H1 (cell line): ENCODE results near the gene WFDC1. TPM values are rescaled to one million over a fixed set of nuclear protein-coding genes. Genes with fewer than 3 reads are reported as not detected.

Experiments used
- CTCF ChIA-PET: fragments of 300-600 bp; sonication (Branson Sonifier 250); formaldehyde crosslinking; loops from one replicate; lab custom pipeline; 2021; ENCODE audit not compliant: partially characterized antibody; lab: Charles Lee
- POLR2A ChIA-PET: fragments of 300-600 bp; sonication (Branson Sonifier 250); formaldehyde crosslinking; loops from one replicate; lab custom pipeline; 2021; ENCODE audit warnings: inconsistent platforms; ENCODE audit not compliant: partially characterized antibody; lab: Charles Lee
- DNase-seq, 2 experiments: peaks; one replicate each; pipeline versions ENCODE4 v3.0.0 to v3.0.0-alpha.2; 2010 to 2022; ENCODE audit warnings: low spot score in 2 of 2, low read depth in 1 of 2, mixed read lengths in 1 of 2
- FAIRE-seq: peaks from 2 replicates; lab custom pipeline; 2011; peaks lifted over from hg19 to GRCh38; lab: Jason Lieb, UNC
- H2AFZ ChIP-seq: 2 replicates; pipeline ENCODE4 v1.8.1; 2012; ENCODE audit warnings: low read length, inconsistent platforms
- H2AK5ac ChIP-seq: 2 replicates; pipeline ENCODE4 v1.6.1; 2013; ENCODE audit warnings: low read depth, low read length
- H2BK120ac ChIP-seq: replicated peaks from 2 replicates; pipeline ENCODE3; 2013; ENCODE audit warnings: low read depth, low read length, inconsistent platforms
- H2BK12ac ChIP-seq: 2 replicates; pipeline ENCODE4 v1.6.1; 2013; ENCODE audit warnings: low read depth, low read length
- H2BK15ac ChIP-seq: 2 replicates; pipeline ENCODE4 v1.6.1; 2013; ENCODE audit warnings: low read length
- H2BK20ac ChIP-seq: 2 replicates; pipeline ENCODE4 v1.6.1; 2013; ENCODE audit warnings: low read length
- H2BK5ac ChIP-seq: 2 replicates; pipeline ENCODE4 v1.6.1; 2013; ENCODE audit warnings: low read depth, low read length
- H3K14ac ChIP-seq: 2 replicates; pipeline ENCODE4 v1.6.1; 2013; ENCODE audit warnings: inconsistent platforms; ENCODE audit not compliant: insufficient read length
- H3K18ac ChIP-seq: 2 replicates; pipeline ENCODE4 v1.6.1; 2013; ENCODE audit warnings: low read length; ENCODE audit errors: extremely low read depth
- H3K23ac ChIP-seq: 2 replicates; pipeline ENCODE4 v1.6.1; 2013; ENCODE audit warnings: inconsistent platforms; ENCODE audit not compliant: insufficient read length
- H3K23me2 ChIP-seq: 2 replicates; pipeline ENCODE4 v1.6.1; 2013; ENCODE audit warnings: low read depth, low read length
- H3K27ac ChIP-seq: 2 replicates; pipeline ENCODE4 v1.6.1; 2011; ENCODE audit warnings: low read depth, low read length, inconsistent platforms
- H3K27me3 ChIP-seq, 4 experiments: replicated peaks in 1 of 4; 1 replicate in 1 of 4; 2 replicates in 3 of 4; pipeline versions ENCODE4 v1.6.1 to v1.8.1; 2011 to 2013; ENCODE audit warnings: low read length in 3 of 4, mild to moderate bottlenecking in 3 of 4, inconsistent platforms in 2 of 4, mixed read lengths in 2 of 4, moderate library complexity in 1 of 4; ENCODE audit not compliant: control insufficient read depth in 3 of 4, insufficient read depth in 3 of 4; ENCODE audit errors: extremely low read depth in 1 of 4
- H3K36me3 ChIP-seq, 4 experiments: 2 replicates each; pipeline versions ENCODE4 v1.6.1 to v1.8.1; 2011 to 2013; ENCODE audit warnings: mild to moderate bottlenecking in 4 of 4, low read length in 3 of 4, moderate library complexity in 2 of 4, control low read depth in 1 of 4, inconsistent platforms in 1 of 4; ENCODE audit not compliant: insufficient read depth in 4 of 4, control insufficient read depth in 2 of 4
- H3K4ac ChIP-seq: replicated peaks from 2 replicates; pipeline ENCODE3; 2013; ENCODE audit warnings: low read length, low read depth, mixed read lengths, inconsistent platforms; ENCODE audit not compliant: insufficient read length
- H3K4me1 ChIP-seq, 4 experiments: replicated peaks in 1 of 4; 1 replicate in 1 of 4; 2 replicates in 3 of 4; pipeline versions ENCODE4 v1.6.1 to v1.8.1; 2011 to 2013; ENCODE audit warnings: low read length in 3 of 4, inconsistent platforms in 2 of 4, mixed read lengths in 1 of 4; ENCODE audit not compliant: insufficient read depth in 4 of 4, control insufficient read depth in 3 of 4
- H3K4me2 ChIP-seq, 2 experiments: 2 replicates each; pipeline versions ENCODE4 v1.6.1 to v1.8.1; 2011 to 2013; ENCODE audit warnings: low read depth in 2 of 2, low read length in 2 of 2, control low read depth in 1 of 2, inconsistent platforms in 1 of 2, mild to moderate bottlenecking in 1 of 2; ENCODE audit not compliant: insufficient read depth in 1 of 2
- H3K4me3 ChIP-seq, 4 experiments: fragments of 200-600, 300-600 bp in 1 of 4; sonication (generic), shearing (Covaris generic), sonication (Bioruptor Twin) in 1 of 4; 2 replicates each; pipeline versions ENCODE4 v1.5.1 to v1.8.1; 2011 to 2016; ENCODE audit warnings: low read length in 4 of 4, low read depth in 3 of 4, control low read depth in 2 of 4, inconsistent platforms in 2 of 4, mild to moderate bottlenecking in 2 of 4, mixed read lengths in 1 of 4, moderate library complexity in 1 of 4; ENCODE audit not compliant: insufficient read depth in 2 of 4; ENCODE audit errors: extremely low read depth in 1 of 4
- H3K56ac ChIP-seq: replicated peaks from 2 replicates; pipeline ENCODE3; 2013; ENCODE audit warnings: low read depth, mild to moderate bottlenecking, mixed read lengths, low read length, inconsistent platforms; ENCODE audit not compliant: insufficient read length
- H3K79me1 ChIP-seq: 2 replicates; pipeline ENCODE4 v1.6.1; 2013; ENCODE audit warnings: low read depth, low read length, control low read depth
- H3K79me2 ChIP-seq, 2 experiments: 2 replicates each; pipeline versions ENCODE4 v1.6.1 to v1.8.1; 2012 to 2013; ENCODE audit warnings: low read length in 2 of 2, mild to moderate bottlenecking in 2 of 2, inconsistent platforms in 1 of 2; ENCODE audit not compliant: insufficient read depth in 2 of 2, control insufficient read depth in 1 of 2
- H3K9ac ChIP-seq, 4 experiments: replicated peaks in 1 of 4; 1 replicate in 1 of 4; 2 replicates in 3 of 4; pipeline versions ENCODE4 v1.6.1 to v1.8.1; 2011 to 2013; ENCODE audit warnings: low read depth in 3 of 4, low read length in 3 of 4, control low read depth in 2 of 4, mild to moderate bottlenecking in 2 of 4, moderate library complexity in 2 of 4, inconsistent platforms in 1 of 4; ENCODE audit errors: extremely low read depth in 1 of 4
- H3K9me3 ChIP-seq, 2 experiments: 2 replicates each; pipeline versions ENCODE4 v1.6.1 to v1.8.1; 2012 to 2013; ENCODE audit warnings: mild to moderate bottlenecking in 2 of 2, moderate library complexity in 2 of 2, control low read depth in 1 of 2, inconsistent platforms in 1 of 2, low read depth in 1 of 2, low read length in 1 of 2, mixed read lengths in 1 of 2; ENCODE audit not compliant: insufficient read depth in 2 of 2
- H4K20me1 ChIP-seq, 2 experiments: replicated peaks in 1 of 2; 2 replicates each; pipeline versions ENCODE3 to v1.8.1; 2011 to 2013; ENCODE audit warnings: inconsistent platforms in 2 of 2, low read length in 2 of 2, mild to moderate bottlenecking in 1 of 2; ENCODE audit not compliant: insufficient read depth in 2 of 2, control insufficient read depth in 1 of 2
- H4K5ac ChIP-seq: 2 replicates; pipeline ENCODE4 v1.6.1; 2013; ENCODE audit warnings: low read length, low read depth, mixed read lengths, inconsistent platforms; ENCODE audit not compliant: insufficient read length
- H4K8ac ChIP-seq: 2 replicates; pipeline ENCODE4 v1.8.0; 2013; ENCODE audit warnings: mild to moderate bottlenecking, moderate library complexity, low read length, inconsistent platforms; ENCODE audit not compliant: insufficient read depth; ENCODE audit errors: extremely low read depth
- H4K91ac ChIP-seq: replicated peaks from 2 replicates; pipeline ENCODE3; 2013; ENCODE audit warnings: low read length, mixed read lengths, inconsistent platforms; ENCODE audit not compliant: insufficient read length
- CTBP2 ChIP-seq: IDR thresholded peaks from 2 replicates; pipeline ENCODE4 v1.7.0; 2011; ENCODE audit warnings: borderline replicate concordance, mild to moderate bottlenecking, moderate library complexity, mixed read lengths, low read length; ENCODE audit not compliant: insufficient read depth, insufficient read length
- GABPA ChIP-seq: IDR thresholded peaks from 2 replicates; pipeline ENCODE4 v1.6.1; 2011; ENCODE audit warnings: mild to moderate bottlenecking, low read length, moderate library complexity, borderline replicate concordance; ENCODE audit not compliant: insufficient read depth
- HDAC2 ChIP-seq, 2 experiments: fragments of 300-600 bp in 1 of 2; sonication (generic) in 1 of 2; IDR thresholded peaks; 2 replicates each; pipeline ENCODE4 v1.6.1; 2011 to 2012; ENCODE audit warnings: low read depth in 2 of 2, low read length in 2 of 2, mild to moderate bottlenecking in 2 of 2, moderate library complexity in 2 of 2, borderline replicate concordance in 1 of 2, inconsistent platforms in 1 of 2
- KDM4A ChIP-seq: IDR thresholded peaks from one replicate; pipeline ENCODE4 v1.7.1; 2012; ENCODE audit warnings: low read depth, mild to moderate bottlenecking, moderate library complexity, low read length, inconsistent platforms; ENCODE audit not compliant: severe bottlenecking
- POLR2A ChIP-seq, 2 experiments: IDR thresholded peaks; 1 replicate in 1 of 2; 2 replicates in 1 of 2; pipeline ENCODE4 v1.6.1; 2011; ENCODE audit warnings: low read depth in 2 of 2, low read length in 2 of 2, mild to moderate bottlenecking in 2 of 2; ENCODE audit errors: control extremely low read depth in 1 of 2
- SIX5 ChIP-seq: IDR thresholded peaks from 2 replicates; pipeline ENCODE4 v1.6.1; 2011; ENCODE audit warnings: mild to moderate bottlenecking, low read depth, low read length
- TAF7 ChIP-seq: optimal IDR thresholded peaks from 2 replicates; pipeline ENCODE3; 2011; ENCODE audit warnings: low read depth, mild to moderate bottlenecking, inconsistent platforms, low read length, moderate library complexity, borderline replicate concordance
- YY1 ChIP-seq: IDR thresholded peaks from 2 replicates; pipeline ENCODE4 v1.6.1; 2011; ENCODE audit warnings: low read depth, mild to moderate bottlenecking, low read length
- ZNF274 ChIP-seq: IDR thresholded peaks from 2 replicates; pipeline ENCODE4 v1.7.0; 2012; ENCODE audit warnings: low read length, borderline replicate concordance; ENCODE audit errors: extremely low read depth
- WGBS, 2 experiments: shearing (Covaris generic) in 1 of 2; methylation state at CpG; one replicate each; pipeline versions ENCODE4 v1.1.6 to v1.1.7; 2013 to 2015; ENCODE audit warnings: low lambda C conversion rate in 2 of 2, mixed read lengths in 2 of 2, inconsistent platforms in 1 of 2, low coverage in 1 of 2, missing lambda C conversion rate in 1 of 2; ENCODE audit not compliant: insufficient replicate concordance in 2 of 2, insufficient coverage in 1 of 2, insufficient read length in 1 of 2; ENCODE audit errors: extremely low coverage in 1 of 2, missing lambda C conversion rate in 1 of 2; 5-methylcytosine and 5-hydroxymethylcytosine counted together
- polyA plus RNA-seq, 7 experiments: library from polyadenylated mRNA; depleted of rRNA in 3 of 7; stranded (reverse) in 5 of 7; unstranded in 2 of 7; fragments of >200 nt in 5 of 7; fragments of 200-250 nt in 2 of 7; gene quantifications; 1 replicate in 5 of 7; 2 replicates in 1 of 7; 4 replicates in 1 of 7; pipeline versions ENCODE4 v1.2.1 to v1.2.3, GENCODE V29; 2011 to 2013; ENCODE audit warnings: missing spikeins in 2 of 7, mixed read lengths in 2 of 7
- total RNA-seq: library from RNA; stranded (reverse); fragmentation: NEBNext Ultra II Directional; extraction: Animal tissue kit (Norgen Biotek cat#: 25700); gene quantifications from 2 replicates; pipeline ENCODE4 v1.2.1, GENCODE V29; 2021
- TF ChIP-seq, protein P1 (sequence below): IDR thresholded peaks from 2 replicates; pipeline ENCODE4 v1.6.1; 2012; ENCODE audit warnings: low read length, inconsistent platforms

Gene WFDC1
- total and polyA plus RNA-seq, 2 of the 8 experiments (the other 6 are each of a cell fraction or from before 2014, with no cell fraction given) = 0.70 to 1.1 TPM

DNA sequence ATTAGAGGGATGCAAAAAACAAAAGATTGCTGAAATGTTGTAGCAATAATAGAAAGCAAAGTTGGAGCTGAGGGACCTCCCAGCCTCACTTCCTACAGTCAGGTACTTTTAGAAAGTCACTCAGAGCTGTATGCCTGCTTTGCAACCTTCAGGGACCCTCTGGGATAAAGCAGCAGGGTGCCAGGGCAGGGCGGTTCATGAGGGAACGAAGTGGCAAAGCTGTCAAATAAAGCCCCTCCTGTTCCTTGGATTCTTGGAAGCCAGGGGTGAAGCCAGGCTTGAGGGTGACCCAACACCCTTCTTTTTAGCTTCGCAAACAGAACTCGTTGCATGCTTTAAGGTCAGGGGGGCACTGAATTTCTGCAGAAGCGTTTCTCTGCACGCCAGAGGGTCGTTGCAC is 74.4 kb downstream of the WFDC1 start:
- Histone ChIP-seq H3K27me3 (peaks cover 0 to 18% (median 15%) of the 10 kb centered on the region in 4 experiments; a peak in 6 of 7 replicates), H3K18ac (no peak overlapping the region), H4K20me1 (no peaks in the 10 kb centered on the region), H2BK20ac (no peak overlapping the region), H3K27ac (no peak overlapping the region), H4K8ac (no peak overlapping the region), H3K23ac (no peak overlapping the region), H3K4me1 (peaks cover 0 to 18% (median 11%) of the 10 kb centered on the region in 4 experiments; a peak in 6 of 7 replicates), H3K23me2 (peaks cover 11% of the 10 kb centered on the region; the same call in 1 of the 2 replicates), H2BK5ac (no peak overlapping the region), H3K56ac (no peak overlapping the region), H2AFZ (no peak overlapping the region), H3K14ac (no peak overlapping the region), H3K79me1 (no peaks in the 10 kb centered on the region), H3K4me2 (peak overlapping the region; percentile 77 to 95; a peak in 3 of 4 replicates), H3K4me3 (peak overlapping the region; percentile 70 to 83 (median 76); a peak in 7 of 8 replicates), H4K91ac (no peak overlapping the region), H2AK5ac (no peak overlapping the region), H3K36me3 (no peaks in the 10 kb centered on the region), H2BK12ac (0 out of 2 replicates have a peak overlapping the region, but pooled peaks have one; percentile 56), H2BK120ac (no peak overlapping the region), H2BK15ac (no peak overlapping the region), H3K79me2 (no peaks in the 10 kb centered on the region), H4K5ac (no peak overlapping the region), H3K9me3 (no peaks in the 10 kb centered on the region), H3K4ac (no peak overlapping the region), H3K9ac (no peak overlapping the region)
- ChIA-PET POLR2A (interaction anchor here (0.9 to 1.9 kb wide), 7 partner anchors 9 to 252 kb away, joined by 3 to 17 read pairs (median 3); partner anchors contain the start of gene MBTPS1), CTCF (interaction anchor here (0.7 to 1.6 kb wide), 5 partner anchors 10 to 137 kb away, joined by 3 to 6 read pairs (median 5); no protein-coding TSS in a partner anchor)
- DNase-seq = no peak
- WGBS, 2 experiments = 47% methylated on average over 7 of the region's 7 CpGs; no CpG with 5 or more reads in 1 of the 2 experiments
- no peak for FAIRE-seq
- TF ChIP-seq GABPA (no peak), SIX5 (no peak), TAF7 (no peak), HDAC2 (IDR thresholded peaks at IDR 0.05; ENCODE audit: borderline replicate concordance in 1 of 2, low read depth in 2 of 2, low read length in 2 of 2) (no peak), POLR2A (IDR thresholded peaks at IDR 0.05; ENCODE audit: control extremely low read depth in 1 of 2, low read depth in 2 of 2, low read length in 2 of 2) (no peak), YY1 (no peak), KDM4A (no peak), CTBP2 (no peak), ZNF274 (no peak)
- TF ChIP-seq, protein P1, sequence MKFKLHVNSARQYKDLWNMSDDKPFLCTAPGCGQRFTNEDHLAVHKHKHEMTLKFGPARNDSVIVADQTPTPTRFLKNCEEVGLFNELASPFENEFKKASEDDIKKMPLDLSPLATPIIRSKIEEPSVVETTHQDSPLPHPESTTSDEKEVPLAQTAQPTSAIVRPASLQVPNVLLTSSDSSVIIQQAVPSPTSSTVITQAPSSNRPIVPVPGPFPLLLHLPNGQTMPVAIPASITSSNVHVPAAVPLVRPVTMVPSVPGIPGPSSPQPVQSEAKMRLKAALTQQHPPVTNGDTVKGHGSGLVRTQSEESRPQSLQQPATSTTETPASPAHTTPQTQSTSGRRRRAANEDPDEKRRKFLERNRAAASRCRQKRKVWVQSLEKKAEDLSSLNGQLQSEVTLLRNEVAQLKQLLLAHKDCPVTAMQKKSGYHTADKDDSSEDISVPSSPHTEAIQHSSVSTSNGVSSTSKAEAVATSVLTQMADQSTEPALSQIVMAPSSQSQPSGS = no peak
